AG04449 (cell line): Measurements from ENCODE around the gene PCBP4.

Experiments
- CTCF ChIA-PET: fragments of 350-600 bp; formaldehyde crosslinking; extraction: SDS; loops from one replicate; lab custom pipeline; 2021; ENCODE audit warnings: antibody characterized with exemption; lab: Yijun Ruan, JAX
- POLR2A ChIA-PET: fragments of 400-600, 350-600 bp; formaldehyde crosslinking; extraction: SDS; loops from one replicate; lab custom pipeline; 2020; ENCODE audit warnings: antibody characterized with exemption, inconsistent platforms; lab: Yijun Ruan, JAX
- DNase-seq: peaks from one replicate; pipeline ENCODE4 v3.0.0-alpha.2; 2010; ENCODE audit warnings: low read depth, low spot score
- H3K4me3 ChIP-seq: 2 replicates; pipeline ENCODE4 v1.5.1; 2011; ENCODE audit warnings: low read depth, mild to moderate bottlenecking, control low read depth, low read length
- CTCF ChIP-seq: IDR thresholded peaks from one replicate; pipeline ENCODE4 v1.5.1; 2011; ENCODE audit warnings: mild to moderate bottlenecking, moderate library complexity, low read length, control low read depth, inconsistent platforms; ENCODE audit not compliant: insufficient read depth; ENCODE audit errors: missing control alignments

Gene PCBP4

GRCh38 chr3:51946796-51947195 is 20.5 kb downstream of the PCBP4 start:
- CTCF ChIA-PET = interaction anchor here (0.6 to 4.2 kb wide), 3 partner anchors 19 to 57 kb away, joined by 3 to 23 read pairs (median 4); partner anchors contain the start of genes ABHD14A and ABHD14B
- POLR2A ChIA-PET = no interaction called here
- no peak for TF ChIP-seq CTCF
- H3K4me3 ChIP-seq = no peak overlapping the region
- no peak for DNase-seq

GRCh38 chr3:51945926-51946705 is 21.1 kb downstream of the PCBP4 start:
- ChIA-PET CTCF (interaction anchor here (0.6 to 2.0 kb wide), 3 partner anchors 20 to 58 kb away, joined by 3 to 14 read pairs (median 4); partner anchors contain the start of gene ABHD14B), POLR2A (no interaction called here)
- no peak for DNase-seq
- TF ChIP-seq CTCF = no peak
- no peak overlapping the region for H3K4me3 ChIP-seq

- no peak for DNase-seq
- POLR2A ChIA-PET = no interaction called here
- no peak for TF ChIP-seq CTCF
- CTCF ChIA-PET = interaction anchor here (0.7 to 2.4 kb wide), 8 partner anchors 9 to 199 kb away, joined by 3 to 14 read pairs (median 4); partner anchors contain the start of gene ABHD14B
- H3K4me3 ChIP-seq = no peak overlapping the region
These were observed 22.0 kb downstream of the PCBP4 start for GRCh38 chr3:51945031-51945840.

- ChIA-PET CTCF (interaction anchor here (0.7 to 4.0 kb wide), 8 partner anchors 9 to 200 kb away, joined by 3 to 45 read pairs (median 4); partner anchors contain the start of genes ABHD14B and ACY1), POLR2A (no interaction called here)
- H3K4me3 ChIP-seq = no peak overlapping the region
- DNase-seq = no peak
- TF ChIP-seq CTCF = no peak
These were observed 22.7 kb downstream of the PCBP4 start for GRCh38 chr3:51944451-51945021.

GRCh38 chr3:51943451-51944391 is 23.5 kb downstream of the PCBP4 start:
- TF ChIP-seq CTCF = no peak
- H3K4me3 ChIP-seq = no peak overlapping the region
- DNase-seq = no peak
- ChIA-PET POLR2A (interaction anchor here (1.1 to 2.6 kb wide), 4 partner anchors 30 to 211 kb away, joined by 3 to 16 read pairs (median 8); partner anchors contain the start of genes ABHD14A, ABHD14B and RPL29), CTCF (interaction anchor here (1.0 to 4.0 kb wide), 18 partner anchors 9 to 201 kb away, joined by 3 to 74 read pairs (median 11); partner anchors contain the start of genes ABHD14A, ABHD14B, ACY1 and GPR62)
